ENCODE data around the gene CD8B. TPM values are rescaled to one million over a fixed set of nuclear protein-coding genes. Genes with fewer than 3 reads are reported as not detected.

CD8B gene
- polyA plus RNA-seq, 4 donors = 2.2 to 56.0 (median 7.7) TPM

- DNase-seq = peak; percentile 45 to 66
- H3K4me3 ChIP-seq (ENCODE audit: low read depth in 1 of 3, low read length in 3 of 3) = no peak overlapping the region
- H3K27me3 ChIP-seq (ENCODE audit: control insufficient read depth in 3 of 3, insufficient read depth in 3 of 3, low read length in 3 of 3) = no peaks in the 10 kb centered on the region
- peaks cover 0 to 7% of the 10 kb centered on the region in 2 donors for H3K9me3 ChIP-seq (ENCODE audit: control insufficient read depth in 2 of 2, insufficient read depth in 1 of 2, low read depth in 1 of 2, low read length in 1 of 2)
- peak overlapping the region in 1 of 3 donors; percentile 13 for H3K27ac ChIP-seq (ENCODE audit: low read depth in 1 of 3, low read length in 2 of 3)
- WGBS, 3 donors = 17 to 60% (median 36%) methylated on average over 4 of the region's 4 CpGs
- no peak for FAIRE-seq
- no peaks in the 10 kb centered on the region for H3K36me3 ChIP-seq (ENCODE audit: control insufficient read depth in 3 of 3, insufficient read depth in 2 of 3, low read depth in 1 of 3, low read length in 3 of 3)
- peaks cover 0 to 20% (median 9%) of the 10 kb centered on the region in 3 donors for H3K4me1 ChIP-seq (ENCODE audit: control insufficient read depth in 3 of 3, insufficient read depth in 2 of 3, low read depth in 1 of 3, low read length in 2 of 3)
These were observed 43.4 kb downstream of the CD8B start for GRCh38 chr2:86818114-86818801.

- H3K4me3 ChIP-seq (ENCODE audit: low read depth in 1 of 3, low read length in 3 of 3) = no peak overlapping the region
- H3K27me3 ChIP-seq (ENCODE audit: control insufficient read depth in 3 of 3, insufficient read depth in 3 of 3, low read length in 3 of 3) = no peaks in the 10 kb centered on the region
- no peaks in the 10 kb centered on the region for H3K9me3 ChIP-seq (ENCODE audit: control insufficient read depth in 2 of 2, insufficient read depth in 1 of 2, low read depth in 1 of 2, low read length in 1 of 2)
- H3K27ac ChIP-seq (ENCODE audit: low read depth in 1 of 3, low read length in 2 of 3) = peak overlapping the region in 2 of 3 donors; percentile 20 to 72
- FAIRE-seq (no peak), DNase-seq (peak; percentile 75 to 78)
- no peaks in the 10 kb centered on the region for H3K36me3 ChIP-seq (ENCODE audit: control insufficient read depth in 3 of 3, insufficient read depth in 2 of 3, low read depth in 1 of 3, low read length in 3 of 3)
- 11 to 42% (median 12%) methylated on average over 1 of the region's 1 CpG for WGBS, 3 donors
- H3K4me1 ChIP-seq (ENCODE audit: control insufficient read depth in 3 of 3, insufficient read depth in 2 of 3, low read depth in 1 of 3, low read length in 2 of 3) = peaks cover 0 to 20% (median 9%) of the 10 kb centered on the region in 3 donors
These were observed 46.1 kb downstream of the CD8B start for GRCh38 chr2:86815611-86816010.

GRCh38 chr2:86809481-86810121, 52.1 kb downstream of the CD8B start:
- H3K9me3 ChIP-seq (ENCODE audit: control insufficient read depth in 2 of 2, insufficient read depth in 1 of 2, low read depth in 1 of 2, low read length in 1 of 2) = no peaks in the 10 kb centered on the region
- WGBS, 3 donors = 20 to 28% (median 20%) methylated on average over 39 to 43 of the region's 43 CpGs
- peak overlapping the region; percentile 15 to 52 (median 32) for H3K27ac ChIP-seq (ENCODE audit: low read depth in 1 of 3, low read length in 2 of 3)
- H3K36me3 ChIP-seq (ENCODE audit: control insufficient read depth in 3 of 3, insufficient read depth in 2 of 3, low read depth in 1 of 3, low read length in 3 of 3) = no peaks in the 10 kb centered on the region
- H3K4me1 ChIP-seq (ENCODE audit: control insufficient read depth in 3 of 3, insufficient read depth in 2 of 3, low read depth in 1 of 3, low read length in 2 of 3) = peaks cover 0 to 3% (median 0%) of the 10 kb centered on the region in 3 donors
- H3K27me3 ChIP-seq (ENCODE audit: control insufficient read depth in 3 of 3, insufficient read depth in 3 of 3, low read length in 3 of 3) = peaks cover 2 to 20% (median 14%) of the 10 kb centered on the region in 3 donors
- DNase-seq (peak in 1 of 2 donors; percentile 41), FAIRE-seq (no peak)
- peak overlapping the region; percentile 9 to 48 (median 14) for H3K4me3 ChIP-seq (ENCODE audit: low read depth in 1 of 3, low read length in 3 of 3)

- Histone ChIP-seq H3K36me3 (ENCODE audit: control insufficient read depth in 3 of 3, insufficient read depth in 2 of 3, low read depth in 1 of 3, low read length in 3 of 3) (no peaks in the 10 kb centered on the region), H3K9me3 (ENCODE audit: control insufficient read depth in 2 of 2, insufficient read depth in 1 of 2, low read depth in 1 of 2, low read length in 1 of 2) (no peaks in the 10 kb centered on the region), H3K27ac (ENCODE audit: low read depth in 1 of 3, low read length in 2 of 3) (peak overlapping the region in 1 of 3 donors; percentile 60), H3K4me1 (ENCODE audit: control insufficient read depth in 3 of 3, insufficient read depth in 2 of 3, low read depth in 1 of 3, low read length in 2 of 3) (peaks cover 0 to 3% (median 0%) of the 10 kb centered on the region in 3 donors), H3K4me3 (ENCODE audit: low read depth in 1 of 3, low read length in 3 of 3) (peak overlapping the region in 2 of 3 donors; percentile 59 to 67), H3K27me3 (ENCODE audit: control insufficient read depth in 3 of 3, insufficient read depth in 3 of 3, low read length in 3 of 3) (peaks cover 2 to 20% (median 14%) of the 10 kb centered on the region in 3 donors)
- DNase-seq = peak; percentile 92 to 95
- 4 to 8% (median 5%) methylated on average over 34 to 36 of the region's 36 CpGs for WGBS, 3 donors
- no peak for FAIRE-seq
These were observed 53.1 kb downstream of the CD8B start for GRCh38 chr2:86808315-86809161.

GRCh38 chr2:86807468-86808275, 54.0 kb downstream of the CD8B start:
- 1% methylated on average over 48 to 51 of the region's 51 CpGs for WGBS, 3 donors
- Histone ChIP-seq H3K27ac (ENCODE audit: low read depth in 1 of 3, low read length in 2 of 3) (peak overlapping the region; percentile 8 to 60 (median 22)), H3K4me1 (ENCODE audit: control insufficient read depth in 3 of 3, insufficient read depth in 2 of 3, low read depth in 1 of 3, low read length in 2 of 3) (peaks cover 0 to 3% (median 0%) of the 10 kb centered on the region in 3 donors), H3K27me3 (ENCODE audit: control insufficient read depth in 3 of 3, insufficient read depth in 3 of 3, low read length in 3 of 3) (peaks cover 2 to 20% (median 14%) of the 10 kb centered on the region in 3 donors), H3K36me3 (ENCODE audit: control insufficient read depth in 3 of 3, insufficient read depth in 2 of 3, low read depth in 1 of 3, low read length in 3 of 3) (no peaks in the 10 kb centered on the region), H3K9me3 (ENCODE audit: control insufficient read depth in 2 of 2, insufficient read depth in 1 of 2, low read depth in 1 of 2, low read length in 1 of 2) (no peaks in the 10 kb centered on the region), H3K4me3 (ENCODE audit: low read depth in 1 of 3, low read length in 3 of 3) (peak overlapping the region; percentile 7 to 67 (median 59))
- FAIRE-seq = no peak
- DNase-seq = peak; percentile 47 to 88

GRCh38 chr2:86807133-86807467, 54.6 kb downstream of the CD8B start:
- Histone ChIP-seq H3K4me1 (ENCODE audit: control insufficient read depth in 3 of 3, insufficient read depth in 2 of 3, low read depth in 1 of 3, low read length in 2 of 3) (peaks cover 0 to 3% (median 0%) of the 10 kb centered on the region in 3 donors), H3K27me3 (ENCODE audit: control insufficient read depth in 3 of 3, insufficient read depth in 3 of 3, low read length in 3 of 3) (peaks cover 2 to 20% (median 14%) of the 10 kb centered on the region in 3 donors), H3K4me3 (ENCODE audit: low read depth in 1 of 3, low read length in 3 of 3) (peak overlapping the region in 2 of 3 donors; percentile 59 to 67), H3K27ac (ENCODE audit: low read depth in 1 of 3, low read length in 2 of 3) (peak overlapping the region in 1 of 3 donors; percentile 60), H3K9me3 (ENCODE audit: control insufficient read depth in 2 of 2, insufficient read depth in 1 of 2, low read depth in 1 of 2, low read length in 1 of 2) (no peaks in the 10 kb centered on the region), H3K36me3 (ENCODE audit: control insufficient read depth in 3 of 3, insufficient read depth in 2 of 3, low read depth in 1 of 3, low read length in 3 of 3) (no peaks in the 10 kb centered on the region)
- FAIRE-seq (no peak), DNase-seq (no peak)
- 17 to 26% (median 19%) methylated on average over 11 of the region's 11 CpGs for WGBS, 3 donors

- Histone ChIP-seq H3K9me3 (ENCODE audit: control insufficient read depth in 2 of 2, insufficient read depth in 1 of 2, low read depth in 1 of 2, low read length in 1 of 2) (no peaks in the 10 kb centered on the region), H3K36me3 (ENCODE audit: control insufficient read depth in 3 of 3, insufficient read depth in 2 of 3, low read depth in 1 of 3, low read length in 3 of 3) (no peaks in the 10 kb centered on the region), H3K4me1 (ENCODE audit: control insufficient read depth in 3 of 3, insufficient read depth in 2 of 3, low read depth in 1 of 3, low read length in 2 of 3) (peaks cover 0 to 3% (median 0%) of the 10 kb centered on the region in 3 donors), H3K27ac (ENCODE audit: low read depth in 1 of 3, low read length in 2 of 3) (peak overlapping the region in 1 of 3 donors; percentile 64), H3K4me3 (ENCODE audit: low read depth in 1 of 3, low read length in 3 of 3) (peak overlapping the region in 1 of 3 donors; percentile 35), H3K27me3 (ENCODE audit: control insufficient read depth in 3 of 3, insufficient read depth in 3 of 3, low read length in 3 of 3) (peaks cover 2 to 20% (median 14%) of the 10 kb centered on the region in 3 donors)
- 52 to 73% (median 53%) methylated on average over 21 of the region's 21 CpGs for WGBS, 3 donors
- no peak for DNase-seq
- no peak for FAIRE-seq
These were observed 55.4 kb downstream of the CD8B start for GRCh38 chr2:86806059-86806857.
